ENCODE data around the gene SEMA5A. TPM values are rescaled to one million over a fixed set of nuclear protein-coding genes. Genes with fewer than 3 reads are reported as not detected.
A peak's percentile ranks its signal among the peaks of the same experiment; 100 is the strongest.

SEMA5A gene
- total RNA-seq, 3 donors from 2014 or later, result 20.3 to 43.8 (median 33.6) TPM

GRCh38 chr5:9269014-9269413, 276.9 kb downstream of the SEMA5A start:
- H3K36me3 ChIP-seq (ENCODE audit: low read depth), result no peaks in the 10 kb centered on the region
- no peaks in the 10 kb centered on the region for H3K4me1 ChIP-seq (ENCODE audit: low read depth)
- H3K9me3 ChIP-seq, result no peaks in the 10 kb centered on the region
- intact Hi-C loops (cut with DNase I, micrococcal nuclease), result no loop called here
- ATAC-seq, result no peak
- no peak overlapping the region for H3K4me3 ChIP-seq
- DNase-seq, result no peak
- TF ChIP-seq CTCF (IDR thresholded peaks at IDR 0.05), result no peak

DNA sequence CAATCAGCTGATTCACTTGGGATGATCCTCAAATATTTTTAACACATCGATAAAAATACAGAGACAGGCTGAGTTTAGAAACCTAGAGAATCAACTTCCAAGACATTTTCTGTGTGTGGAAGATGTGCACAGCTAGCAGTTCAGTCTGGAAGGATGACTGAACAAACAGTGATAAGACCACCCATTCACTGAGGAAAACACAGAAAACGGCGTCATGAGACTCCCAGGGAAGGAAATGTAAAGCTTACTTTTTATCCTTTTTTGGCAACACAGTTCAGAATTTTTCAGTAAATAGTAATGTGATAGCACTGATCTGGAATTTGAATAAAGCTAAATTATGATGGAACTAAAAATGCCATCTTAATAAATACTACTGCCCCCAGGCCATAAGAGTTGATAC, 277.6 kb downstream of the SEMA5A start:
- DNase-seq, result no peak
- no peak overlapping the region for H3K4me3 ChIP-seq
- intact Hi-C loops (cut with DNase I, micrococcal nuclease), result no loop called here
- no peak for ATAC-seq
- H3K36me3 ChIP-seq (ENCODE audit: low read depth), result no peaks in the 10 kb centered on the region
- no peak for TF ChIP-seq CTCF (IDR thresholded peaks at IDR 0.05)
- H3K9me3 ChIP-seq, result no peaks in the 10 kb centered on the region
- no peaks in the 10 kb centered on the region for H3K4me1 ChIP-seq (ENCODE audit: low read depth)

DNA sequence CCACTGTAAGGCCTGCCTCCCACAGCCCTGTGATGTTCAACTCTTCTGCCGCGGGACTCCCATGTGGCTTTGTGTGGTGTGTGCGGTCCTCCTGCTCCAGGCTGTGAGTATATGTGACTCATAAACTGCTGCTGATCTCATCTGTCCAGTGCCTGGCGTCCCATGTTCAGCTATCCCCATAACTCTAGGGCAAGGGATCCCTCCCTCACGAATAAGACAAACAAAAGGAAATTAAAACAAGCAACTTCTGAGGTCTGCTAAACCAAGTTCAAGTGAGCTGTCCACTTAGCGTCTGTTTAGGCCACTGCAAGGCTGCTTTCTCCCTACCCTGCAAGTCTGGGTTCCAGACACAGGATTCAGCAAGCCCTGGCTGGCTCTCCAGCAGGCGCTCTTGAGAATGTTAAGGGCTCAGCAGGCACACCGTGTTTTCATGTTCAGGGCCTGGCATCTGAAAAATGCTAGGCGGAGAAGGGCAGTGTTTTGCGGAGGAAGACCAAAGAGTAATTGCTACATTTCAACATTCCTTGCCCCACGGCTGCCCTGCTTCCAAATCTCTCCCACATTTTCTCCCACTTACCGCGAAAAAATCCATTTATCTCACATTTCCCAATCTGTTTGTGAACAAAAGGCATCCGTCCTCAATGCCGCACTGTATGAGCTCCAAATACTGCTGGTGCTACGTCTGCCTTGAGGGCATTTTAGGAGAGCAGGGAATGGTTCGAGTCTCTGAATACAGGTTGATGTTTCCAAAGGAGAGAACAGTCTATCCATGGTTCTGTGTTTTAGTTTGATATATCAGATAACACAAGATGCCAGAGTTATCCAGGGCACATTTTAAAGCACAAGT, 280.2 kb downstream of the SEMA5A start:
- Histone ChIP-seq H3K4me3 (no peak overlapping the region), H3K36me3 (ENCODE audit: low read depth) (no peaks in the 10 kb centered on the region), H3K9me3 (no peaks in the 10 kb centered on the region), H3K4me1 (ENCODE audit: low read depth) (no peaks in the 10 kb centered on the region)
- intact Hi-C loops (cut with DNase I, micrococcal nuclease), result no loop called here
- TF ChIP-seq CTCF (IDR thresholded peaks at IDR 0.05), result no peak
- peak in 1 of 3 donors; percentile 5 for DNase-seq
- peak; percentile 67 for ATAC-seq

DNA sequence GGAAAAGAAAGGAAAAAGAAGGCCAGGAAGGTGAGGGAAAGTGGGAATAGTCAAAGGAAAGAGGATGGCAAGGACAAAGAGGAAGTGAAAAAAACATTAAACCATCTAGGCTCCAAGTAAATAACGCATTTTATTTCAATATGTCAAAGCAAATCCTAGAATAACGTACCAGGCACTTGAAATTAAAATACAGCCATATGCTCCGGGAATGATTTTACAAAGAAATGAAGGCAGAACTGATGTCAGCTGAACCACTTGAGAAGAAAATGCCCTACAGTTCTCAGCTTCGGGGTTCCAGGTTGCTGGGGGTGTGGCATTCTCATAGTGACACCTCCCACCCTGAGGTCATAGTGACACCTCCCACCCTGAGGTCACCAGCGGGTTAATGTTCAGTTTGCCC, 281.6 kb downstream of the SEMA5A start:
- DNase-seq, result no peak
- no peak for ATAC-seq
- Histone ChIP-seq H3K36me3 (ENCODE audit: low read depth) (no peaks in the 10 kb centered on the region), H3K4me1 (ENCODE audit: low read depth) (no peaks in the 10 kb centered on the region), H3K9me3 (no peaks in the 10 kb centered on the region), H3K4me3 (no peak overlapping the region)
- no peak for TF ChIP-seq CTCF (IDR thresholded peaks at IDR 0.05)
- intact Hi-C loops (cut with DNase I, micrococcal nuclease), result no loop called here

- H3K9me3 ChIP-seq, result no peaks in the 10 kb centered on the region
- no peak for DNase-seq
- H3K4me1 ChIP-seq (ENCODE audit: low read depth), result no peaks in the 10 kb centered on the region
- no peaks in the 10 kb centered on the region for H3K36me3 ChIP-seq (ENCODE audit: low read depth)
- intact Hi-C loops (cut with DNase I, micrococcal nuclease), result no loop called here
- ATAC-seq, result no peak
- H3K4me3 ChIP-seq, result no peak overlapping the region
- TF ChIP-seq CTCF (IDR thresholded peaks at IDR 0.05), result no peak
These were observed 282.2 kb downstream of the SEMA5A start for GRCh38 chr5:9263656-9264055.
